Stimulated activated CD4-positive, alpha-beta T cell treated with anti-CD3 and anti-CD28 coated beads, Interleukin-15, amount 100 ng/mL, for 1 hour (primary cell): ENCODE measurements around the gene CCDC188.

ENCODE experiments used
- DNase-seq, 2 donors: peaks; one replicate each; pipeline ENCODE4 v3.0.0-alpha.2; 2020; ENCODE audit warnings: low read depth in 1 of 2, low spot score in 1 of 2

CCDC188 gene

DNA sequence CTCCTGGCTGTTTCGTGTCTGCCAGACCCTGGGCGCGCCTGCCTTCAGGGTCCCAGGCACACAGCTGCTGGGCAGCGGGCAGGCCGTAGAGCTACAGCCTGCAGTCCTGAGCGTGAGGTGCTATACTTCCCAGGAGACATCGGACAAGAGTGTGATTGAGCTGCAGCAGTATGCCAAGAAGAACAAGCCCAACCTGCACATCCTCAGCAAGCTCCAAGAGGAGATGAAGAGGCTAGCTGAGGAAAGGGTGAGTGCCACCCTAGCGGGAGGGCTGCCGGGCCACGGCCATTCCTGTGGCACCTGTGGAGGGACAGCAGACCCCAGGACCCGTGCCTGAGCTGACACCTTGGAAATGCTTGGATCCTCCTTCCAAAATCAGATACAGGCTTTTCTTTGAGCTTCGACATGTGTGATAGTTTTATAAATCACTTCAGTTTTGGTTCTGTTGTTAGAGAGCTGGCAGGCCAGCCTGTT is 42.1 kb downstream of the CCDC188 start:
- no peak for DNase-seq

DNA sequence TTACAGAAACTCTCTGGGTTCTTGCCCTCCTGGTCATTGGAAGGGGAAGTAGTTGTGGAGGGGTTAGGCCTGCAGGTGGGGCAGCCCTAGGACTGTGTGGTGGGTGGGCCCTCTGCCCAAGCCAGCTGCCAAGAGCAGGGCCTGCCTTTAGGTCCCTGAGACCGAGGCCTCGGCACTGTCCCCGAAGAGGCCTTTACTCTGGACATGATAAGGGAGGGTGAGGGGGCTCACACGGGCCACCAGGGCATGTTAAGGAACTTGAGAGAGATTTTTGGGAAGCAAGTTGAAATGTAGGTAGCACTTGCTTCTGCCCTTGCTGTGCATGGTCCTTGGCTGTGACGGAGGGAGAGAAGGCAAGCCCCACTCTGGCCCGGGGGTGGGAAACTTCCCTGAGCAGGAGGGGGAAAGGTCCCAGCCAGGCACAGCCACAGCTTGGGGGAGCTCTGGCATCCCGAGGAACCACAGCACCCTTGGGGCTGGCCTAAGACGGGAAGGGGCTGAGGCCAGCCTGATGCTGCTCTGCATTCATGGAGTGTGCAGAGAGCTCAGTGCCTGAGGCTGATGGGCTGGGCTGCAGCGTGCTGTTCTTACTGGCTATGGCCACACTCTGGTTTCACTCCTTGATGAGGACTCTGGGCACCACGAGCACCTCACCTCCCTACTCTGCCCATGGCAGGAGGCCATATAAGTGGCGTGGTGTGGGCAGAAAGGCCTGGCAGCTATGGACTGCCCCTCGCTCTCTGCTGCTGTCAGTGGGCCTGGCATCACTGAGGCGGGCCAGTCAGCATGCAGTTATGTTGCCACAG is 42.7 kb downstream of the CCDC188 start:
- no peak for DNase-seq

DNA sequence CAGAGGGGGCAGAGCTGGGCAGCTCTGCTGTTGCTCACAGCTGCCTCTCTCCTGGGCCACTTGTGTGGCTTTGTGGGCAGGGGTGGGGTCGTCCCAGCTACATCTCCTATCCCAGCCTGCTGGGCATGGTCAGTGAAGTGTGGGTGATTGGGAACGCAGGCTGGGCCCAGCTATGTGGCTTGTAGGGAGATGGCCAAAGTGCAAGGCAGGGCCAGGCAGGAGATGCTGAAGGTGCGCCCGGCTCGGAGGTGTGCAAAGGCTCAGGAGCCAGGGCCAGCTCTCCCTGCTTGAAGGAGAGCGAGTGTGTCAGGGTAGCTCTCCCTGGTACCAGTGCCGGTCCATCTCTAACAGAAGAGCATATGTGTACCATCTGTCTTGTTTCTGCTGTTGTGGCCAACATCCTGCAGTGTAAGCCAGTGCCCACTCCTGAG is 43.4 kb downstream of the CCDC188 start:
- DNase-seq = no peak

DNA sequence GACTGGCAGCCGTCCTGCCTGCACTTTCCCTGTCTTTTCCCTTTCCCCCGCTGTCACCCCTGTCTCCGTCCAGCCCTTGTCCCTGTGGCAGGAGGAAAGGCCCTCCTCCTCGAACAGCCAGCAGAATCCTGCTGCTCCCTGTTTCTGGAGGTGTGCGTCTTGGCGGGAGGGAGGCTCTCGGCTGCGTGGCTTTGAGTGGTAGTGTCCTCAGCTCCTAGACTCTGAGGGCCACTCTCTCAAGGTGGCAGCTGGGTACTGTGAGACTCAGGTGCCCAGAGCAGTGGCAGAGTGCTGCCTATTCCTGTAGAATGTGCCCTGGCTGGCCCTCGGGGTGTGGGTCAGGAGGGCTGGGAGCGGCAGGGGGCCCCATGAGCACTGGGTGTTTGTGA is 44.0 kb downstream of the CCDC188 start:
- DNase-seq = no peak

DNA sequence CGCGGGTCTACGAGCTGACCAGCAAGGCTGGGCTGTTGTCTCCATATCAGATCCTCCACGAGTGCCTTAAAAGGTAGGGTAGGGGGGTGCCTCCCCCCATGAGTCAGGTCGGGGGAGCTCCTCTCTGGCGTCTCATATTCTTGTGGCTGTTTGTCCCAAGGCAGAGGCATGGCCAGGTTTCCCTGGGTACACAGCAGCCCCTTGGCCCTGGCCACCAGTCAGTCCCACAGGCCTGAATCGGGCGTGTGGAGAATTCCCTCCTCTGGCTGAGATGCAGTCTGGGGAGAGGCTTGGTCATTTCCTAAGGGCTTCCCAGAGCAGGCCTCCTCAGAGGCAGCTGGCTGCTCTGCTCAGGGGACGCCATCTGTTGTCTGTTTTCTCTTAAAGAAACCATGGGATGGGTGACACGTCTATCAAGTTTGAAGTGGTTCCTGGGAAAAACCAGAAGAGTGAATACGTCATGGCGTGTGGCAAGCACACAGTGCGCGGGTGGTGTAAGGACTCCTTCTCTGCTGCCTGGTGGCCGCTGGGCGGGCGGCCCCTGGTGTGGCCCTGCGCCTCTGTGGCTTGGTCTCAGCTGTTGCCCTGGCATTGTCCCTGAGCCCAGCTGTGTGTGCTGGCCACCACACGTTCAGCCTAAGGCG is 44.5 kb downstream of the CCDC188 start:
- DNase-seq = no peak

DNA sequence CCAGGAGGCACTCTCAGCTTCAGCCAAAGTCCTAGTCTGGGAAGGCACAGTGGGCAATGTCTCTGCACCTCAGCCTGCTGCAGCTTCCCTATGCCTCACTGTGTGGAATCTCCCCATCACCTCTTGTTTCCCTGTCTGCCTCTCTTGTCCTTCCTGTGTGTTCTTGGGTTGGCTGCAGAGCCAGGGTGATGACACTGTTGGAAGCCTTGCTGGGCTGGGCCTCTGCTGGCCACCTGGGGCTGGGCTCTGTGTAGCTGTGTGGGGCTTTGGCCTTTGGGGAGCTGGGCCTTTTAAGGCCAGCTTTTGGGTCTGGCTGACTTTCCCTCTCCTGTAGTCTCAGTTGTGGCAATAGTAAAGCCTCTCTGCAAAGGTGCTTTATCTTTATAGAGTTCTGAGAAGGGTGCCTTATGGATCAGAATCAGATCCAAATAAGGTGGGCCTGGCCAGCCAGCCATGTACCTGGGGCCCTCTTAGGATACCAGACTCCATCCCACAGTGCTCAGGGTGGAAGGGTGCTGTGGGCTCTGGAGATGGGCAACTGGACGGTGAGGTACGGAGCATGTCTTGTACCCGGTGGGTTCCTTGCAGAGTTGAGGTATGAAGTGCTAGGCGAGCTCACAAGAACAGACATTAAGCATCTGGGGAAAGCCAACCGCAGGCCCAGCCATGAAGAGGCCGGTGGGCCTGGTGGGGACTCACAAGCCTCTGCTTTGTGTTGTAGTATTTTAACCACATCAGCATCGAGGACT is 45.2 kb downstream of the CCDC188 start:
- no peak for DNase-seq

DNA sequence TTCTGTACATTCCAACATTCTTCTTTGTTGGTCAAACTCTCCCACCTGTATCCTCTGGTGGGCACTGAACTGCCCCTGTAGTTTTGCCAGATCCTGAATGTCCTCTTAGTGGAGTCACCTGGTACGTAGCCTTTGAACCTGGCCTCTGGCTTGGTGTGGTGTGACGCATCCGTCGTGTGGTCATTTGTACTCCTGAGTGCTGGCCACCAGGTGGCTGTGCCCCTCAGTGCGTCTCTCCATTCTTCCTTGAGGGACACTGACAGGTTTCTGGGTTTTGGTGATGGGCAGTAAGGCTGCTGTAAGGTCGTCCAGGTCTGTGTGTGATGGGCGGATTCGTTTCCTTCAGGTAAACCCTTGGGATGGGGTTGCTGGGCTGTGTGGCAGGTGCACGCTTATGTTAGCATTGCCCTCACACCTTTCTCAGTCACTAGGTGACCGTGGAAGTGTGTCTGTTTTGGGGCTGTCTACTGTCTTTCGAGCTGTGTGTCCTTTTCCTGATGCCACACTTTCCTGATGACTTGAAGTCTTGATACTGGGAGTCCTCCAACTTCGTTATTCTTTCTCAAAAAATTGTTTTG is 48.6 kb downstream of the CCDC188 start:
- DNase-seq = no peak

DNA sequence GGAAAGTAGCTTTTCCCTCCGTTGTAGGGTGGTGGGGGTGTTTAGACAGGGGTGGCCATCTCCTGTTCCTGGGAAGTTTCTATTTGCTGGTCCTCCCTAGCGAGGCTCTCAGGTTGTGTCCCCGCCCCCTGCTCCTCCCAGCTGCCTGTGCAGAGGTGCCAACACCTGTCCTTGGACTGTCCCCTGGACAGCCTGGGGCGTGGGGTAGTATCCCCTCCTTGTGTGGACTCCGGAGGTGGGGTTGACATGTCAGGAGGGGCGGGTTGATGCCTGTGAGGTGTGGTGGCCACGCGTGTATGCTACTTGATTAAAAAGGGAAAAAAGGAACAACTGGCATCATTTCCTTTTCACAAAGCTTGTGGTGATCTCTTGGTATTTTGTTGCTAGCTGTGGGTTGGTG is 49.2 kb downstream of the CCDC188 start:
- no peak for DNase-seq

DNA sequence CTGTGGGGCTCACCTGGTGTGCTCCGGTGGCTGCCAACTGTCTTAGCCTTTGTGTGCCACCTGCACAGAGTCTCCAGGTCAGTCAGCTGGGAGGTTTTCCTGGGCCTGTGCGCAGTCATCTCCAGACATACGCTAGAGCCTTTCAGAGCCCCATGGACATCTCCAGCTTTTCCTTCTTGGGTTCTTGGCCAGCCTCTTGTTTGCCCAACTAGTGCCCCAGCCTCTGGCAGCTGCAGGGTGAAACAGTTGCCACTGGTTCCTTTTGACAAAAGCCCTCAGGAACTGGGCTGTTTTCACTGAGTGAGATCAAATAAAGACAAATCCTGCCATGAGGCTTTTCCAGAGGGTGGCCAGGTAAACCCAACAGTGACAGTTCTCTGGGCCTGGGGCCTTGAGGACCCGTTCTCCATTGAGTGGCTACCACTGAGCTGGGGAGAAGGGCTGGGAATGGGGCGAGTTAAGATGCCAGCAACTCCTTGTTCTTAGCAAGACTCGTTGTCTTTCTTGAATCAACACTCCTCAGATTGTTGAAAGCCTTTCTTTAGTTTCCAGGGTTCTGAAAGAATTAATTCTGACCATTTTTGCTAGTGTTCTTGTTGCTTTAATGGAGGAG is 51.6 kb downstream of the CCDC188 start:
- DNase-seq = no peak
